HG03135 (cell line): ENCODE results near the gene RPS6KA3.
"Not testable (repeated sequence)": the region's sequence is repeated elsewhere in the genome, so short reads cannot be mapped to it uniquely, and the experiment has no call there.

ENCODE experiments used
- ATAC-seq: cut with Tn5 transposase; IDR thresholded peaks from one replicate; pipeline ENCODE4 v1.9.1; 2021; ENCODE audit warnings: mild to moderate bottlenecking, moderate library complexity; ENCODE audit not compliant: unreplicated experiment

The RPS6KA3 gene

DNA sequence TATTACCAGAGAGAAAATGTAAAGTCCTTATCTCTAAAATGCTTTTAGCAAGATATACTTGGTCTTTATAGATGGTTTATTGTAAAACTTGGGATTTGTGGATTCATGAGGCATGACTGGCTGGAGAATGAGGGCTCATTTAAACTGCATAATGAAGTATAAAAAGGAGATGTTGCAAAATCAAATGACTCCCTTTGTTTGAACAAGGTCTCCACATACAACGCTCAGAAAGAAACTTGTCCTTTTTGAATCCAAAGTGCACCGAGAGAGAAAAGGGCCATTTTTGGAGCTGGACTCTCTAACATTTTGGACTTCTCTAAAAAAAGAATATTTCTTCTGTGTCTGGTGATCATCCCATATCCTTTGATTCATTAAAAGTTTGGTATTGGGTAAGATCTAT, 117.4 kb downstream of the RPS6KA3 start:
- ATAC-seq, result no peak

DNA sequence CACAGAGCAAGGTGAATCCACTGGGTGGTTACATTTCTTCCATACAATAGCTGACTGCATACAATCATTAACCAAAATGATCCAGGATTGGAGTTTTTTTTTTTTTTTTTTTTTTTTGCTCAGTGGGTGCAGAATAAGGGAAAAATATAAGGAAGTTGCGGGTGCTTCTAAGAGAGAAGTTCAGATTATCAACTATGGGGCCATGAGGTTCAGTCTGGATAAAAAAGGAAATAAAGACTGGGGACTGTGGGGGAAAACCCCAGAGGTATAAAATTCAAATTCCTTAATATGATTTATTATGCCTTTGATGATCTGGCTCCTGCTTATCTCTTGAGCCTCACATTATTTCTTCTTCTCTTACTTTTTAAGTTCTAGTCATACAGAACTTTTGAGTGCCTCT, 119.1 kb downstream of the RPS6KA3 start:
- no peak for ATAC-seq

DNA sequence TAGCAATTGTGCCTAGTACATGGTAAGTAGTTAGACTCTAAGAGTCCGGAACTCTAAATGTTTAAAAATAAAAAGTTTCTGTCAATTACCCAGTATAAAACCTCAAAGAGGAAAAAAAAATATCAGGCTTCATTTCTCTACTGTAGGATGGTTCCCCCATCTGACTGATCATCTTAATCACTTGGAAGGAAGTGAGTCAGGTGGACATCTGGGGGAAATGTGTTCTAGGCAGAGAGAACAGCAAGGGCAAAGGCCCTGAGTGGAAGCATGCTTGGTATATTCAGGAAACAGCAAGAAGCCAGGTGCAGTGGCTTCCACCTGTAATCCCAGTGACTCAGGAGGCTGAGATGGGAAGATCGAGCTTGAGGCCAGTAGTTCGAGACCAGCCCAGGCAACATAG, 122.2 kb downstream of the RPS6KA3 start:
- no peak for ATAC-seq

DNA sequence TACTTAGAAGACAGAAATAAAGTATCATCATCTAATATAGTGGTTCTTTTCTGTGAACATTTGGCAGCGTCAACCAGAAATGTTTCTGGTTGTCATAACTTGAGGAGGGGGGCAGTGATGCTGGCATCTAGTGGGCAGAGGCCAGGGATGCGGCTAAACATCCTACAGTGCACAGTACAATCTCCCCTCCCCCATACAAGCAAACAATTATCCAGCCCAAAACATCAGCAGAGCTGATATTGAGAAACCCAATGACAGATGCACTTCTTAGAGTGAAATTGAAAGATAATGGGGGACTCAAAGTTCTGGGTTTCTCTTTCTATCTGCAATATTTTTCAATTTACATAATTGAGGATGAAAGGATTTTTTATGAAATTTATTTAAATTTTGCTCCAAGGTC, 123.1 kb downstream of the RPS6KA3 start:
- ATAC-seq, result no peak

DNA sequence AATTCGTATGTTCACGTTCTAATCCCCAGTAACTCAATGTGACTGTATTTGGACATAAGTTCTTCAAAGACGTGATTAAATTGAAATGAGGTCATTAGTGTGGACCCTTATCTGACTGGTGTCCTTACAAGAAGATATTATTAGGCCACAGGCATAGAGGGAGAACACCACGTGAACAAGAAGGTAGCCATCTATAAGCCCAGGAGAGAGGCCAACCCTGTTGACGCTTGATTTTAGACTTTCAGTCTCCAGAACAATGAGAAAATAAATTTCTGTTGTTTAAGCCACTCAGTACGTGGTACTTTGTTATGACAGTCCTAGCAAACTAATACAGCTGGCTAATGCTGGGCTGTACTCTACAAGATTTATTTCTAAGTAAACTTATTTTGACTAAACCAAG, 123.6 kb downstream of the RPS6KA3 start:
- no peak for ATAC-seq

DNA sequence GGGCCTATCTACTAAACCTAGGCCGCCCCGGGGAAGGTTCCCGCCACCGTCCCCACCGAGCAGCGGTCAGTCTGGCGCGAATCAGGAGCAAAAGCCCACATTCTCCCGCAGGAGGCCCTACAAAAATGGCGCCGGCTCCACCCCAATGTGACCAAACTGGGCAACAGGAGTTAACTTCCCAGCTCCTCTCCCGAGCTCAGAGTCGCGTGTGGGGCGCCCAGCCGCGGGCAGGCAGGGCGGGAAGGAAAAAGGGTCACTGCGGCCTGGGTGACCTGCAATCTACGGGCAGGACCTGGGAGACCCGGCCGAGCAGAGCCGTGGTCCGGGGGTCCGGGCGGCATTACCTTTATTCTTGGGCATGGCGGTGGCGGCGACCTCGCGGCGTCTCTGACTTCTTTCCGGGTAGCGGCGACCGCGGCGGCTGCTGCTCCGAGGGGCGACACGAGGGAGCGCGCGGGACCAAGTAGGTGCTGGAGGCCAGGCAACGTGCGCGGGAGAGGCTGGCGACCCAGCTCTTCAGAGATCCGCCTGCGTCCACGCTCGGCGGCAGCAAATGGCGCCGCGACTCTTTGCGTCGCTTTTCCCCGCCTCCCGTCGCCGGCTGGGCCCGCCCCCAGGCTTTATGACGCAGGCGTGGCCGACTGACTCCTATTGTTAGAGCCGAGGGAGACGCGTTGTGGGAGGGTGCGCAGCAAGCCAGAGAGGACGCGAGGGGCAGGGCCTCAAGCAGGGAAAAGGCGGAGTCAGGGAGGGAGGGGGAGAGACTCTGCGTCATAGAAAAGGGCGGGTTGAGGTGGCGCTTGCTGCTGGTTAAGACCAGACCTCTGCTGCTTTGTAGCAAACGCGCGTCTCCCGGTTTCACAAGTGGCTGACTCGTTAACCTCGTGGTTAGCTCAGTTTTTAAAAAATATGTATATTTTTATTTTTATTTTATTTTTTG, 125.2 kb downstream of the RPS6KA3 start, which contains the start of gene EIF1AX:
Gene EIF1AX (minus strand): TSS at position 558 of the 940 bp plus-strand sequence. CDS start 198 bp downstream, at position 360.
- ATAC-seq, result peak; percentile 99

DNA sequence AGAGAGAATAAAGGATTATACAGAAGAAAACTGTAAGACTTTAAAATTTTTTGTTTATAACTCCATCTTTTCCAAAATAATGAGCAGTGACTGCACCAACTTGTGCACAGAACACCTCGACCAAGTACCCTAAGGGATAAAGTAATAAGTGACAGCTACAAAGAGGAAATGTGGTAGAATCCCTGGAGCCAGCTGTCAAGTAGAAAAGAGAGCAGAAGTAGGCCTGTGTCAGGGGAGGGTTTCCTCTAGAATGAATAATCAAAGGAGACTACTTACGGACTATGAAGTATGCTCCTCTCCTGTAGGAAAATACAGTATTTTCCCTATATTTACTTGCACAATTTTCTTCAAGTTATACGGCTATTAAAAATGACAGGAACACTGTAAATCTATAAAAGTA, 126.3 kb downstream of the RPS6KA3 start:
- no peak for ATAC-seq

DNA sequence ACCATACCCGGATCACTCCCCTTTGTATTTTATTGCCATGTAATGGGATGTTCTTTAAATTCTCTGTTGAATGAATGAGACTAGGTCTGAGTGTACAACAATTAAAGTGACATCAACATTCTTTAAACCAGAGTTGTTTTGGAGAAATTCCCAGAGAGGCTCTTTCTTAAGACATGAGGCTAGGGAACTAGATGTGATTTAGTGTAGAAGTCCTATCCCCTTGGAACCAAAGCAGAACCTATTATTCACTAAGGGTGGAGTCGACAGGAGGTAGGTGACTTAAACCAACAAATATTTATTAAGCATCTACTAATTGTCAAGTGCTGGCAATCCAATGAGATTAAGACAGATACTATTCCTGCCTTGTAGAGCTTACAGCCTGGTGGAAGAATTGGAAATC, 126.7 kb downstream of the RPS6KA3 start:
- no peak for ATAC-seq

DNA sequence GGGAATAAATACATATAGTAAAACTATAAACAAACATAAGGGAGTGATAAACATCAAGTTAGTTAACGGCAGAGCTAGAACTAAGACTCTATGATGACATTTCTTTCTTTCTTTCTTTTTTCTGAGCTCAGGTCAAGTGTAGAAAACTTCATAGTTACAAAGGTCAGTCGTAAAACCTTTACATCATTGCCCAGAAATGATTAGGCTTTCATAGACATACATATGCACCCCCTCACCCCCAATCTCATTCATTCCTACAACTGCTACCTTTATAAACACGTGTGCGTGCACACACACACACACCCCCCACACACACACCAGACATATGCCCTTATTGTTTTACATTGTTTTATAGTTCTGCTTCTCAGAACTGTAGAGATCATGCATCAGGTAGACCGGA, 130.8 kb downstream of the RPS6KA3 start:
- no peak for ATAC-seq

DNA sequence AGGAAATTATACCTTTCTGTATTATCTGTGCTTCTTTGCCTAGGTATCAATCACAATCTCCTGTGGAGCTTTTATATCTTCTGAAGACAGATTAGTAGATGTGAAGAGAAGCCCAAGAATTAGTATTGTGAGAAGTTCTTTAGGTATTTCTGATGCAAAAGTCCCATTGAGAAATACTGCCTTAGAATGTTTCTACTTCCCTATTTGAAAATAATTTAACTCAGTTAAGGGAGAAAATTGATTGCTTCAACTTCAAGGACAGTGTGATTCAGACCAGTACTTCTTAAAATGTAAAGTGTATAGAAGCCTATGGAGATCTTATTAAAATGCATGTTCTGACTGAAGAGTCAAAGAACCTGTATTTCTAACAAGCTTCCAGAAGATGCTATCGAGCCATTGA, 134.0 kb downstream of the RPS6KA3 start:
- ATAC-seq, result no peak

DNA sequence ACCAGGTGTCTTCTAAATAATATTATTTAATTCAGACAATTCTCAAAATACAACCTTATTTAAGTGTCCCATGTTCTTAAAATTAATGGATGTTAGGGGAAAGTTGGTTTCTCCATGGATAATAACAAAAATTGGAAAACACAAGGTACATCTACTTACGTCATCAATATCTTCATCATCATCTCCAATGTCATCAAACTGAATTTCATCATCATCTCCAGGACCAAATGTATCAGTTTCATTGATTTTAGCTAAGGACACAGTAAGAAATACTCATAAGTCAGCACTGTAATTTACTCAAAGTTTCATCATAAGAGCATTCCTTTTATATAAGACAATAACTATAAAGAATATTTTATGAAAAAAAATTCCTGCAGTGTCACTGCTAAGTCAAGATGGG, 136.4 kb downstream of the RPS6KA3 start:
- no peak for ATAC-seq

DNA sequence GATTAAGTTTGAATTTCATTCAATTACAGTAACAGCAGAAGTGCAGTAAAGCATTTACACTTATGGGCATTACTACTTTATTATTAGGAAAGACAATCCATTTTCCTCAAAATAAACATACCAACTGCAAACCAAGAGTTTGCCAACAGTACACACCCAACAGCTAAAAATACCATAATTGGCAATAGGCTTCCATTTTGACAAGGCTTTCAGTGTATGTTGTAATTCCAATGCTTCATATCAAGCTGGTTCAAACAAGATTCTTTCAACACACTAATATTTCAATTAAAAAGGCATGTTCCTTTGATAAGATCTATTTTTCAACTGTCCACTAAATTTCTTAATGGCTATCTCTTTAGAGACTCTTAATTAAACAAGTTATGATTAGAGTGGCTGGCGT, 137.2 kb downstream of the RPS6KA3 start:
- ATAC-seq, result no peak

DNA sequence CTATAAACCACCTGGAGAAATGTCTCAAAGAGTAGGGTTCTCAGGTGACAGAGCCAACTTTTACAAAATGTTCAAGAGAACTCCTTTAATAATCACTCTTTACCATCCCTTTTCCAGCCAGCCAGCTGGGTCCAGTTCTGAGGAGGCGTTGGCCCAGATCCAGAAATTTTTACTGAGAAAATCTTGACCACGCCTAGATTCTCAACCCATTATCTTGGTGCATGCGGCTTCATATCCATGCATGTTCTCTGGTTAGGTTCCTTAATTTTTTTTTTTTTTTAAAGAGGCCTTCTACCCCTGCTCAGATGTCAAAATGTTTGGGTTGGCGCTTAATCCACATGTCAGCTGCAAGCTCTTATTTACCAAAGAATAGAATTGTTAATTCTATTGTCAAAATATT, 138.0 kb downstream of the RPS6KA3 start:
- no peak for ATAC-seq

DNA sequence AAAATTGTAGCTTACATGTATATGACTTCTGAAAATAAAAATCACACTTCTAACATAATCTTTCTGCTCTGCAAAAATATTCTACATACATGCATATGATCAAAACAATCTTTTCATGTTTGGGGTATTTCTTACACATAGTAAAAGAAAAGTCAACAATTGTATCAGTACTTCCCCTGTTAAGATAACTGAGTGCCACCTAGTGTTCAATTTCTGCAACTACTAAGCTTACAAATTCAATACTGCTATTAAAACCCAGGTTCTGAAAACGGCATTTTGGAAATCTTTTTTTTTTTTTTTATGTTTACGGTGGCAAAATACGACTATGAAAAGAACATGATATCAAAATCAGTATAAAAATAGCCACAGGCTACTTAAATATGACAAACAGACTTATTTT, 139.3 kb downstream of the RPS6KA3 start:
- ATAC-seq, result not testable (repeated sequence)

DNA sequence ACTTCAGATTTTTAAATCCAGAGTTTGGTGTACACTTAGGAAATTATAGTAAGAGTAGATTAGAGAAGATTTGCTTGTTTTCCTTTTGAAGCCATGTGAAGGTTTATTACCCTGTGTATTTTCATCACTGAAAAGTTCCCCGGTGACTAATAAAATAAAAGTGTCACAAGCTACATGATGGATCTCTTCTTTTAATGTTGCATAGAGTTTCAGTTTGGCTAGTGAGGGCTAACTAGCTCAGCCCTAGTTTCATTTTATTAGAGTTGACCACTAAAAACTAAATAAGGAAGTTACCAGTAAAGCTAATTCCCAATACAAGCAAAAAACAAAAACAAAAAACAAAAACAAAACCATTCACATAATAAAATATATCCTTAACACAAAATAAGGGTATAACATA, 139.9 kb downstream of the RPS6KA3 start:
- ATAC-seq, result not testable (repeated sequence)

DNA sequence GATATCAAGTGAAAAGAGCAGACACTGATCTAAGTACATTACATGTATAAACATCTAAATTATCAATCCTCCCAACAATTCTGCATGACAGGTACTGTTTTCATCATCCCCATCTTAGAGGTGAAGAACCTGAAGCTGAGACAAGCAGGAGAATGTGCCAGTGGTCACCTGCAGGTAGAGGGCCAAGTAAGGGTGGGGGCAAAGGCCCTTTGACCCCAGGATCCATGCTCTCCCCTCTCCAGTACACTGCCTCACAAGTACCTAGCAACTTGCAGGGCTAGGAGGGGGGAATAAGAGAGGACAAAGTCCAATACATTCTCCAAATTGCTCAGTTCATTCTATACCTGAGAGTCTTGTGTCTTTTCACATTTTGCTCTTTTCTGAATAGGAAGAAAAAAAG, 141.7 kb downstream of the RPS6KA3 start:
- ATAC-seq, result no peak

DNA sequence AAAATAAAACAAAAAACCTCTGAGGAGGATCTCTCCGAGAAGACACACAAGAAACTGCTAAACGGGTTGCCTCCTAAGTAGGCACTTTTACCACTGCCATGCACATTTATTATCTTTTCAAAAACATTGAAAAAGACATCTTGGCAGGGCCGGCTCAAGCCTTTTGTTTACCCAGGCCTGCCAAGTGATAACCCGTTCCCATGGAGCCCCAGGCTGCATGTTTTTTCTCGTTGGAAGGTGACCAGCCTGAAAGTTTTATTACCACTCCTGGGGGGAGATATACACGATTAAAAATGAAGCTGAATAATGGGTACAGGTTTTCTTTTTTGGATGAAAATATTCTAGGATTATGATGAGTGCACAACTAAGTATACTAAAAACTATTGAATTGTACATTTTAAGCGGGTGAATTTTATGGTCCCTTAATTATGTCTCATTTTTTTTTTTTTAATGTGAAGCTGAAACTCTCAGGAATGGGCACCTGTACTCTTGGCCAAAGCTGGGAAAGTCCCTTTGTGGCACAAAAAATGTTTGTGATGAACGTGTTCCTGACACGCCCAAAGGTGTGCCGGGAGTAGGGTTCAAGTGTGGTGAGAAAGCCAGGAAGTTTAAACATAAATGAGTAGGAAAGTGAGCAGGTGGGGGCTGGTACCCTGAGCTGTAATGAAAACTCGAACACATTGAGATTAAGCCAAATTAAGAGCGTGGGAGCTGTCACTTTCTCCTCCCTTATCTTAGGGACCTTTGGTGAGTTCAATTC, 148.5 kb downstream of the RPS6KA3 start:
- ATAC-seq, result no peak

DNA sequence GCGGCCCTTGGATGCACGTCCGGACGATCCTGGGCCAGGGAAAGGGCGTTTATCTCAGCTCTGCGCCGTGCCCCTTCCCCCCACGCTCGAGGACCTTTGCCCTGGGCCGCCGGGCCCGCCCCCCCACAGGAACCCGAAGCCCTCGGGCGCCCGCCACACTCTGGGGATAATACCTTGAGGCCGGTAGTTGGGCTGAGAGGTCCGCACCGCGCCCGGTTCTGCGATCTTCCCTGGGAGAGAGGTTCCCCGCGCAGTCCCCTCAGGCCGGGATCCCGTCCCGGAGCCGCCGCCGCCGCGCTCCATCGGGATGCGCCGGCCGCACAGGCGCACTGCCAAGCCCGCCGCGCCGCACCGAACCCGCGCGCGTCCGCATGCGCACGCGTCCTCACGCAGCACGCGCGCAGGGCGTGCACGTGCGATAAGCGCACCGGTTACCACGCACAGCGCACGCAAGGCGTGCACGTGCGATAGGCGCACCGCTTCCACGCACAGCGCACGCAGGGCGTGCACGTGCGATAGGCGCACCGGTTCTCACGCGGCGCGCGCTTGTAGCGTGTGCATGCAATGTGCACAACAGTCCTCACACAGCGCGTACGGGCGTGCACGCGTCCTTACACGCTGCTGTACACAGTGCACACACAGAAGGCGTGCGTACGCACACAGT, 150.0 kb downstream of the RPS6KA3 start, which contains the start of gene MAP7D2:
Gene MAP7D2 (minus strand): TSS at position 331 of the 664 bp plus-strand sequence. CDS start 28 bp downstream, at position 303.
- ATAC-seq, result no peak

DNA sequence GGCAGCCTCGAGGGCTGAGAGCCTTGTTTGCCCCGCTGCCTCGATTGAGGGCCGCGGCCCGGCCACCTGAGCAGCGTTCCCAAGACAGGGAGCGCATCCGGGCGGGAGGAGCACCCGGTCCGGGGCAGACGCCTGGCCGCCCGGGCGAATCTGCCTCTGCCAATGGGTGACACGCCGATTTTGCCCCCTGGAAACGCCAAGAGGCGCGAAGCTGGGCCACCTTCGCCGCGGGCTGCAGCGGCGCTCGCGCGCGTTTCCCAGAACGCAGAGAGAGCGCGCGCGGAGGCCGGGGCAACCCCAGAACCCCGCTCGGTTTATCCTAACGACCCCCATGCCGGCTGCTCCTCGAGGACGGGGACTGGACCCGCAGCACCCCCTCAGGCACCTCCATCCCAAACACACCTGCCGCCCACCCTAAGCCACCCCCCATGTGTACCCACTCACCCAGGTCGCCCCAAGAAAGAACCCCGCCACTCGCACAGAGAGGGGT, 150.6 kb downstream of the RPS6KA3 start:
- no peak for ATAC-seq

DNA sequence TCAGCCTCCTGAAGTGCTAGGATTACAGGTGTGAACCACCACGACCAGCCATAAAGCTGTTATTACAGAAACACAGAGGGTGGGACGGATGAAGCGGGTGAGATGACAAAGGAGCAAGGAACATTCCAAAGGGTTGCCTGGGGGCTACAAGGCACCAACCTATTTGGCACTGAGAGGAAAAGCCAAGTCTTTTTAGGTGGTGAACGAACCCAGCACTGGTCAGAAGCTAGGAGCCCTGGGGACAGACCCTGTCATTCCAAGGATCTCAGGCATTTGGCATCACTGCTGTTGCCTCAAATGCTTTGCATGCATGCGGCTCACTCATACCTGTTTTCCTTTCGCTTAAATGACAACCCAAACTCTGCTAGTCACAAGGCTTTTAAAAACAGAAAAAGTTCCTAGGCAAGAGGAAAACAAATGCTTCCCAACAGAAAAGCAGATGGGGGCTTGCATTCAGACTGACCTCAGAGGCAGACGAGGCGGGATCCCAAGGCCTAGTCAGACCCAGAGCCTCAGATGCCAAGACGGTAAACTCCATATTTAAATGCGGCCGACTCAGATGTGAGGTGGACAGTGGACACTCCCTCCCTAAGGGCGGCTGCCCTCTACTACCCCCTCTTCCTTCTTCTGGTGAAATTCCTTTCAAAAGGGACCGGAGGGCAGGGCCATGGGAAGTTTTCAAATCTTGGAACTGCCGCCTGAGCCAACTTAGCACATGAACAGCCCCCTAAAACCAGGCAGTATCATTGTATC, 154.5 kb downstream of the RPS6KA3 start:
- no peak for ATAC-seq
